K562 (cell line): Measurements from ENCODE around the gene SLC25A18. TPM values are rescaled to one million over a fixed set of nuclear protein-coding genes. Genes with fewer than 3 reads are reported as not detected.

Experiments
- ATAC-seq: fragments of 200-7000 bp; cut with Tn5 transposase; 3 replicates; pipeline ENCODE4 v1.9.1; 2020; ENCODE audit warnings: moderate library complexity
- BruUV-seq: library from RNA; stranded (reverse); fragments of 400-500 nt; replicated peaks from 2 replicates; lab custom pipeline; 2021; lab: Mats Ljungman, UMichigan
- CTCF ChIA-PET: fragments of 300-600 bp; formaldehyde crosslinking; extraction: SDS; loops from one replicate; lab custom pipeline; 2021; ENCODE audit warnings: low intra/inter-chr PET ratio; lab: Yijun Ruan, JAX
- POLR2A ChIA-PET: fragments of 300-600, 350-650 bp; sonication (Branson Sonifier 250); formaldehyde crosslinking; extraction: SDS; loops from one replicate; lab custom pipeline; 2021; ENCODE audit warnings: antibody characterized with exemption, inconsistent platforms; lab: Yijun Ruan, JAX
- DNase-seq, 4 experiments: peaks; one replicate each; pipeline versions ENCODE4 v3.0.0 to v3.0.0-alpha.2; 2011 to 2018; ENCODE audit warnings: low spot score in 3 of 4, mixed read lengths in 3 of 4; ENCODE audit errors: extremely low read depth in 1 of 4
- FAIRE-seq: peaks from 2 replicates; lab custom pipeline; 2011; peaks lifted over from hg19 to GRCh38; lab: Jason Lieb, UNC
- H2AFZ ChIP-seq: 2 replicates; pipeline ENCODE4 v1.6.0; 2011; ENCODE audit warnings: low read depth, low read length, control low read depth, inconsistent platforms
- H3K27ac ChIP-seq: fragments of 200-600 bp; 3 replicates; pipeline ENCODE4 v1.8.0; 2011; ENCODE audit warnings: low read depth, mild to moderate bottlenecking, control low read depth, inconsistent platforms, low read length, moderate library complexity, mixed read lengths; ENCODE audit errors: extremely low read depth
- H3K27me3 ChIP-seq, 2 experiments: fragments of 300-600 bp in 1 of 2; 2 replicates in 1 of 2; 3 replicates in 1 of 2; pipeline versions ENCODE4 v1.6.0 to v1.8.0; 2011; ENCODE audit warnings: inconsistent platforms in 2 of 2, low read length in 2 of 2, mild to moderate bottlenecking in 1 of 2, mixed read lengths in 1 of 2, moderate library complexity in 1 of 2; ENCODE audit not compliant: control insufficient read depth in 2 of 2, insufficient read depth in 2 of 2
- H3K36me3 ChIP-seq: fragments of 300-600 bp; 3 replicates; pipeline ENCODE4 v1.8.0; 2011; ENCODE audit warnings: mild to moderate bottlenecking, low read length, inconsistent platforms; ENCODE audit not compliant: control insufficient read depth, insufficient read depth
- H3K4me1 ChIP-seq, 2 experiments: fragments of 200-600 bp in 1 of 2; replicated peaks in 1 of 2; 2 replicates in 1 of 2; 3 replicates in 1 of 2; pipeline versions ENCODE4 v1.5.1 to v1.8.0; 2011; ENCODE audit warnings: inconsistent platforms in 2 of 2, low read length in 2 of 2, mild to moderate bottlenecking in 1 of 2, mixed read lengths in 1 of 2, moderate library complexity in 1 of 2; ENCODE audit not compliant: control insufficient read depth in 2 of 2, insufficient read depth in 2 of 2
- H3K4me2 ChIP-seq: 2 replicates; pipeline ENCODE4 v1.6.1; 2011; ENCODE audit warnings: low read length, control low read depth, inconsistent platforms, mixed read lengths; ENCODE audit not compliant: insufficient read depth
- H3K4me3 ChIP-seq: fragments of 200-600 bp; sonication (generic), shearing (Covaris generic); 2 replicates; pipeline ENCODE4 v1.5.1; 2016; ENCODE audit warnings: control low read depth, inconsistent platforms
- H3K79me2 ChIP-seq: fragments of 200-600 bp; 3 replicates; pipeline ENCODE4 v1.8.0; 2011; ENCODE audit warnings: low read length, inconsistent platforms; ENCODE audit not compliant: control insufficient read depth, insufficient read depth
- H3K9ac ChIP-seq, 2 experiments: 2 replicates each; pipeline versions ENCODE4 v1.6.0 to v1.6.1; 2011; ENCODE audit warnings: low read depth in 2 of 2, low read length in 2 of 2, control low read depth in 1 of 2, inconsistent platforms in 1 of 2, mild to moderate bottlenecking in 1 of 2, mixed read lengths in 1 of 2; ENCODE audit not compliant: insufficient read depth in 1 of 2
- H3K9me1 ChIP-seq: one replicate; pipeline ENCODE4 v1.6.0; 2011; ENCODE audit warnings: inconsistent platforms, mild to moderate bottlenecking, low read length, moderate library complexity; ENCODE audit not compliant: control insufficient read depth, insufficient read depth
- H3K9me3 ChIP-seq: replicated peaks from 2 replicates; pipeline ENCODE4 v1.5.1; 2011; ENCODE audit warnings: low read depth, low read length, inconsistent platforms; ENCODE audit not compliant: control insufficient read depth, insufficient read depth
- H4K20me1 ChIP-seq: replicated peaks from 2 replicates; pipeline ENCODE4 v1.6.1; 2011; ENCODE audit warnings: low read length, inconsistent platforms, mixed read lengths; ENCODE audit not compliant: control insufficient read depth, insufficient read depth
- ADNP ChIP-seq: fragments of 200-800 bp; sonication (Bioruptor generic); IDR thresholded peaks from 2 replicates; pipeline ENCODE4 v1.6.1; 2016; ENCODE audit warnings: missing genetic modification characterization, missing compliant biosample characterization
- CCNT2 ChIP-seq: IDR thresholded peaks from 2 replicates; pipeline ENCODE4 v1.6.1; 2011; ENCODE audit warnings: borderline replicate concordance, low read depth, mild to moderate bottlenecking, moderate library complexity, mixed read lengths, low read length; ENCODE audit not compliant: insufficient read length; ENCODE audit errors: extremely low read depth
- EGR1 ChIP-seq: fragments of 450-650 bp; conservative IDR thresholded peaks from 2 replicates; pipeline ENCODE4 v1.6.1; 2017; ENCODE audit warnings: mild to moderate bottlenecking
- MYNN ChIP-seq, 2 experiments: sonication (generic); formaldehyde crosslinking in 1 of 2; IDR thresholded peaks; 2 replicates each; pipeline versions ENCODE4 v1.5.0 to v1.6.1; 2016 to 2020; ENCODE audit warnings: antibody characterized with exemption in 1 of 2, missing genetic modification reagents in 1 of 2
- POLR2A ChIP-seq: fragments of 450-650 bp; conservative IDR thresholded peaks from 2 replicates; pipeline ENCODE4 v1.6.1; 2016
- SAFB2 ChIP-seq: fragments of 200-400 bp; formaldehyde crosslinking; IDR thresholded peaks from 2 replicates; pipeline ENCODE4 v1.6.1; 2018; ENCODE audit warnings: borderline replicate concordance, low read length, low read depth, moderate library complexity; ENCODE audit not compliant: severe bottlenecking
- SP1 ChIP-seq: sonication (generic); formaldehyde crosslinking; IDR thresholded peaks from 2 replicates; pipeline ENCODE4 v1.8.1; 2022; ENCODE audit warnings: mild to moderate bottlenecking, missing genetic modification reagents
- ZKSCAN3 ChIP-seq: fragments of 250-450 bp; sonication (Bioruptor Pico); IDR thresholded peaks from 2 replicates; pipeline ENCODE4 v1.4.0; 2020
- ZNF12 ChIP-seq: sonication (generic); formaldehyde crosslinking; IDR thresholded peaks from 2 replicates; pipeline ENCODE4 v1.4.0; 2020; ENCODE audit warnings: mild to moderate bottlenecking, missing genetic modification reagents
- ZNF212 ChIP-seq: fragments of 450-650 bp; formaldehyde crosslinking; IDR thresholded peaks from 2 replicates; pipeline ENCODE4 v1.4.0; 2020; ENCODE audit warnings: mild to moderate bottlenecking
- ZNF311 ChIP-seq: fragments of 250-450 bp; sonication (Bioruptor Pico); IDR thresholded peaks from 2 replicates; pipeline ENCODE4 v1.4.0; 2020; ENCODE audit warnings: mild to moderate bottlenecking, moderate library complexity
- WGBS: fragments of 100-300 bp; shearing (Covaris generic); methylation state at CpG from one replicate; pipeline ENCODE4 v1.1.6; 2016; ENCODE audit warnings: low coverage, mixed read lengths; ENCODE audit not compliant: insufficient coverage; ENCODE audit errors: missing lambda C conversion rate; 5-methylcytosine and 5-hydroxymethylcytosine counted together
- in situ Hi-C: fragments of 300-500 bp; cut with MboI; formaldehyde crosslinking; loops from 4 replicates; pipeline ENCODE4 v1.15.0; 2018; ENCODE audit warnings: inconsistent platforms, mixed read lengths
- intact Hi-C: fragments of 100-400 bp; cut with micrococcal nuclease; formaldehyde crosslinking; loops from 2 replicates; pipeline ENCODE4 v1.14.2; 2022
- polyA plus RNA-seq, 8 experiments: library from polyadenylated mRNA; depleted of rRNA in 4 of 8; stranded (reverse) in 5 of 8; unstranded in 3 of 8; fragments of >200 nt; fragmentation: Nextera tagmentation in 2 of 8; fragmentation: Illumina TruSeq in 1 of 8; extraction: Ambion mirVana in 2 of 8; extraction: Trizol in 1 of 8; gene quantifications; 2 replicates each; pipeline versions ENCODE4 v1.2.1 to v1.2.3, GENCODE V29; 2011 to 2014; ENCODE audit warnings: inconsistent platforms in 1 of 8, missing spikeins in 1 of 8
- total RNA-seq, 7 experiments: library from RNA; depleted of rRNA in 6 of 7; stranded (reverse); fragments of >200 nt in 6 of 7; fragmentation: Illumina TruSeq in 2 of 7; extraction: Trizol in 2 of 7; gene quantifications; 2 replicates each; pipeline versions ENCODE4 v1.2.1 to v1.2.3, GENCODE V29; 2011 to 2021; ENCODE audit warnings: low replicate concordance in 1 of 7
- TF ChIP-seq, protein P1 (sequence below): fragments of 450-650 bp; IDR thresholded peaks from 2 replicates; pipeline ENCODE4 v1.6.1; 2018; ENCODE audit warnings: mild to moderate bottlenecking, low read depth; ENCODE audit not compliant: partially characterized antibody
- TF ChIP-seq, protein P2 (sequence below): fragments of 250-450 bp; sonication (Bioruptor Pico); IDR thresholded peaks from 2 replicates; pipeline ENCODE4 v1.8.0; 2022; ENCODE audit warnings: inconsistent platforms, mild to moderate bottlenecking, moderate library complexity, borderline replicate concordance

Gene SLC25A18
- total and polyA plus RNA-seq, 9 of the 15 experiments (the other 6 are each of a cell fraction or from before 2014, with no cell fraction given), result 0.04 TPM; not detected in 8

GRCh38 chr22:17588606-17589005 lies 25.3 kb downstream of the SLC25A18 start:
- no peak overlapping the region for H3K9ac ChIP-seq
- TF ChIP-seq CCNT2, result no peak
- DNase-seq (no peak), FAIRE-seq (no peak), ATAC-seq (no peak)
- POLR2A ChIA-PET, result interaction anchor here (0.6 to 1.9 kb wide), 6 partner anchors 9 to 199 kb away, joined by 3 to 12 read pairs (median 4); no protein-coding TSS in a partner anchor
- H3K9me1 ChIP-seq, result no peaks in the 10 kb centered on the region
- no peak overlapping the region for H3K4me2 ChIP-seq
- H3K4me1 ChIP-seq, result no peaks in the 10 kb centered on the region
- H3K79me2 ChIP-seq, result no peaks in the 10 kb centered on the region
- H3K27me3 ChIP-seq, result peaks cover 0 to 4% of the 10 kb centered on the region in 2 experiments; a peak in 2 of 5 replicates
- no peak overlapping the region for H3K4me3 ChIP-seq
- no peaks in the 10 kb centered on the region for H3K9me3 ChIP-seq
- in situ Hi-C loops, result no loop called here
- WGBS, result 75% methylated on average over 11 of the region's 11 CpGs
- H2AFZ ChIP-seq, result no peak overlapping the region
- no peak overlapping the region for H3K27ac ChIP-seq
- H3K36me3 ChIP-seq, result peaks cover 35% of the 10 kb centered on the region; the same call in 2 of the 3 replicates
- intact Hi-C loops, result no loop called here
- H4K20me1 ChIP-seq, result no peaks in the 10 kb centered on the region
- BruUV-seq, result no TSS peak
- CTCF ChIA-PET, result no interaction called here

GRCh38 chr22:17589810-17590375 lies 26.6 kb downstream of the SLC25A18 start:
- in situ Hi-C loops, result no loop called here
- FAIRE-seq, result no peak

More at GRCh38 chr22:17589810-17590375, 26.6 kb downstream of the SLC25A18 start:
- ChIA-PET CTCF (no interaction called here), POLR2A (interaction anchor here (1.2 to 1.6 kb wide), 4 partner anchors 8 to 19 kb away, joined by 3 to 5 read pairs (median 4); no protein-coding TSS in a partner anchor)
- TF ChIP-seq, protein P1, sequence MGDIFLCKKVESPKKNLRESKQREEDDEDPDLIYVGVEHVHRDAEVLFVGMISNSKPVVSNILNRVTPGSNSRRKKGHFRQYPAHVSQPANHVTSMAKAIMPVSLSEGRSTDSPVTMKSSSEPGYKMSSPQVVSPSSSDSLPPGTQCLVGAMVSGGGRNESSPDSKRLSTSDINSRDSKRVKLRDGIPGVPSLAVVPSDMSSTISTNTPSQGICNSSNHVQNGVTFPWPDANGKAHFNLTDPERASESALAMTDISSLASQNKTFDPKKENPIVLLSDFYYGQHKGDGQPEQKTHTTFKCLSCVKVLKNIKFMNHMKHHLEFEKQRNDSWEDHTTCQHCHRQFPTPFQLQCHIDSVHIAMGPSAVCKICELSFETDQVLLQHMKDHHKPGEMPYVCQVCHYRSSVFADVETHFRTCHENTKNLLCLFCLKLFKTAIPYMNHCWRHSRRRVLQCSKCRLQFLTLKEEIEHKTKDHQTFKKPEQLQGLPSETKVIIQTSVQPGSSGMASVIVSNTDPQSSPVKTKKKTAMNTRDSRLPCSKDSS, result no peak
- TF ChIP-seq POLR2A (0 out of 2 replicates have a peak, but pooled peaks have one; percentile 24), EGR1 (no peak), ZNF212 (CRISPR knock-in tag) (no peak), MYNN (IDR thresholded peaks at IDR 0.05) (peak; percentile 32; the same call in 1 of the 2 replicates), MYNN (CRISPR knock-in tag; IDR thresholded peaks at IDR 0.05) (no peak), SAFB2 (no peak), ZNF12 (CRISPR knock-in tag) (no peak), ADNP (tag) (no peak), SP1 (CRISPR knock-in tag) (no peak), ZNF311 (CRISPR knock-in tag) (no peak), ZKSCAN3 (CRISPR knock-in tag) (no peak)
- TF ChIP-seq, protein P2, sequence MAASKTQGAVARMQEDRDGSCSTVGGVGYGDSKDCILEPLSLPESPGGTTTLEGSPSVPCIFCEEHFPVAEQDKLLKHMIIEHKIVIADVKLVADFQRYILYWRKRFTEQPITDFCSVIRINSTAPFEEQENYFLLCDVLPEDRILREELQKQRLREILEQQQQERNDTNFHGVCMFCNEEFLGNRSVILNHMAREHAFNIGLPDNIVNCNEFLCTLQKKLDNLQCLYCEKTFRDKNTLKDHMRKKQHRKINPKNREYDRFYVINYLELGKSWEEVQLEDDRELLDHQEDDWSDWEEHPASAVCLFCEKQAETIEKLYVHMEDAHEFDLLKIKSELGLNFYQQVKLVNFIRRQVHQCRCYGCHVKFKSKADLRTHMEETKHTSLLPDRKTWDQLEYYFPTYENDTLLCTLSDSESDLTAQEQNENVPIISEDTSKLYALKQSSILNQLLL, result no peak
- H3K4me3 ChIP-seq, result no peak overlapping the region
- peaks cover 0 to 1% of the 10 kb centered on the region in 2 experiments; a peak in 2 of 5 replicates for H3K27me3 ChIP-seq
- H3K27ac ChIP-seq, result no peak overlapping the region
- H4K20me1 ChIP-seq, result no peaks in the 10 kb centered on the region
- H3K9me1 ChIP-seq, result no peaks in the 10 kb centered on the region
- 84% methylated on average over 10 of the region's 10 CpGs for WGBS
- H3K4me2 ChIP-seq, result no peak overlapping the region
- H3K9ac ChIP-seq, result no peak overlapping the region
- H2AFZ ChIP-seq, result no peak overlapping the region
- no TSS peak for BruUV-seq
- no peak for DNase-seq
- H3K9me3 ChIP-seq, result no peaks in the 10 kb centered on the region
- intact Hi-C loops, result no loop called here
- peaks cover 48% of the 10 kb centered on the region for H3K36me3 ChIP-seq
- H3K4me1 ChIP-seq, result no peaks in the 10 kb centered on the region
- peak; percentile 13; the same call in 1 of the 3 replicates for ATAC-seq
- no peaks in the 10 kb centered on the region for H3K79me2 ChIP-seq
